Sigmoid colon (tissue), 4 donors: ENCODE measurements around the gene IGLL5.

ENCODE experiments used
- POLR2AphosphoS5 ChIP-seq, 4 donors: sonication (generic); formaldehyde crosslinking; IDR thresholded peaks; one replicate each; pipeline ENCODE4 v1.6.1; 2017; ENCODE audit warnings: antibody characterized with exemption in 4 of 4
- TF ChIP-seq, protein P1 (sequence below), 4 experiments: fragments of 450-650 bp in 3 of 4; fragments of 200-600 bp in 1 of 4; IDR thresholded peaks; one replicate each; pipeline ENCODE4 v1.5.1; 2016 to 2019; ENCODE audit warnings: antibody characterized with exemption in 4 of 4, mild to moderate bottlenecking in 3 of 4, moderate library complexity in 2 of 4

DNA sequence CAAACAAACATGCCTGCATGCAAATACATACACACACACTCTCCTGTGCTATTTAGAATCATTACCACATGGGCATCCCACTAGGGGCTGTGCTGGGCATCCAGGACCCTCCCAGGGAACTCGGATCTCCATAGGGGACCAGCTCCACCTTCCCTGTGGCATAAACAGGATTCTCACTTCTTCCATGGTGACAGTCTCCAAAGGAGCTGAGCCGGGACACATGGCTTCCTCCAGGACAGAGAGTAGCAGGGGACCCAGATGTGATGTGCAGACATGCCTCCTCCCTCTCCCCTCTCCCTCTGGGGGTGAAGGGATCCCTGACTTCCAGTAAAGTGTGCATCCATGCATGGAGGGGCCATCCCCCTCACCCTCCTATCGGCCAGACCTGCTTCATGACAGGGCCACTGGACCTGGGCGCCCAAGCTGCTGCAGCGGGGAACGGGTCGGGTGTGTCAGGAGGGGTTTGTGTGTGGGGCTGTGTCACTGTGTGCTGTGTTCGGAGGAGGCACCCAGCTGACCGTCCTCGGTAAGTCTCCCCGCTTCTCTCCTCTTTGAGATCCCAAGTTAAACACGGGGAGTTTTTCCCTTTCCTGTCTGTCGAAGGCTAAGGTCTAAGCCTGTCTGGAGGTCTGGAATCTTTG lies 33.4 kb downstream of the IGLL5 start:
- TF ChIP-seq, protein P1, sequence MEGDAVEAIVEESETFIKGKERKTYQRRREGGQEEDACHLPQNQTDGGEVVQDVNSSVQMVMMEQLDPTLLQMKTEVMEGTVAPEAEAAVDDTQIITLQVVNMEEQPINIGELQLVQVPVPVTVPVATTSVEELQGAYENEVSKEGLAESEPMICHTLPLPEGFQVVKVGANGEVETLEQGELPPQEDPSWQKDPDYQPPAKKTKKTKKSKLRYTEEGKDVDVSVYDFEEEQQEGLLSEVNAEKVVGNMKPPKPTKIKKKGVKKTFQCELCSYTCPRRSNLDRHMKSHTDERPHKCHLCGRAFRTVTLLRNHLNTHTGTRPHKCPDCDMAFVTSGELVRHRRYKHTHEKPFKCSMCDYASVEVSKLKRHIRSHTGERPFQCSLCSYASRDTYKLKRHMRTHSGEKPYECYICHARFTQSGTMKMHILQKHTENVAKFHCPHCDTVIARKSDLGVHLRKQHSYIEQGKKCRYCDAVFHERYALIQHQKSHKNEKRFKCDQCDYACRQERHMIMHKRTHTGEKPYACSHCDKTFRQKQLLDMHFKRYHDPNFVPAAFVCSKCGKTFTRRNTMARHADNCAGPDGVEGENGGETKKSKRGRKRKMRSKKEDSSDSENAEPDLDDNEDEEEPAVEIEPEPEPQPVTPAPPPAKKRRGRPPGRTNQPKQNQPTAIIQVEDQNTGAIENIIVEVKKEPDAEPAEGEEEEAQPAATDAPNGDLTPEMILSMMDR (IDR thresholded peaks at IDR 0.05) = no peak
- TF ChIP-seq POLR2AphosphoS5 (IDR thresholded peaks at IDR 0.05) = no peak
